CD4-positive, alpha-beta T cell treated with Interleukin-2 at 100 ng/mL for 4 hours (primary cell): ENCODE measurements around the gene SLC39A11.

Source experiments
- DNase-seq: peaks from one replicate; pipeline ENCODE4 v3.0.0-alpha.2; 2020; ENCODE audit warnings: low spot score

SLC39A11 gene

GRCh38 chr17:72684405-72685020 lies 408.0 kb downstream of the SLC39A11 start:
- DNase-seq, result no peak

- no peak for DNase-seq
These were observed 408.7 kb downstream of the SLC39A11 start for GRCh38 chr17:72683506-72684404.

GRCh38 chr17:72682605-72683004 lies 409.9 kb downstream of the SLC39A11 start:
- DNase-seq, result no peak

GRCh38 chr17:72681844-72682243 lies 410.6 kb downstream of the SLC39A11 start:
- no peak for DNase-seq

GRCh38 chr17:72677714-72678390 lies 414.6 kb downstream of the SLC39A11 start:
- no peak for DNase-seq

- no peak for DNase-seq
These were observed 415.4 kb downstream of the SLC39A11 start for GRCh38 chr17:72677108-72677507.

- no peak for DNase-seq
These were observed 419.8 kb downstream of the SLC39A11 start for GRCh38 chr17:72672729-72673128.

GRCh38 chr17:72671016-72671415 lies 421.5 kb downstream of the SLC39A11 start:
- no peak for DNase-seq

- DNase-seq, result no peak
These were observed 425.1 kb downstream of the SLC39A11 start for GRCh38 chr17:72667096-72668063.

- no peak for DNase-seq
These were observed 426.3 kb downstream of the SLC39A11 start for GRCh38 chr17:72665852-72666851.

- no peak for DNase-seq
These were observed 429.7 kb downstream of the SLC39A11 start for GRCh38 chr17:72662827-72663190.

- DNase-seq, result no peak
These were observed 430.3 kb downstream of the SLC39A11 start for GRCh38 chr17:72661945-72662826.

GRCh38 chr17:72661116-72661944 lies 431.2 kb downstream of the SLC39A11 start:
- no peak for DNase-seq

GRCh38 chr17:72660274-72661115 lies 432.0 kb downstream of the SLC39A11 start:
- DNase-seq, result no peak

- no peak for DNase-seq
These were observed 432.7 kb downstream of the SLC39A11 start for GRCh38 chr17:72659811-72660210.

- DNase-seq, result no peak
These were observed 433.8 kb downstream of the SLC39A11 start for GRCh38 chr17:72658675-72659074.

GRCh38 chr17:72657467-72658317 lies 434.8 kb downstream of the SLC39A11 start:
- DNase-seq, result no peak
